ENCODE results near the gene RAB40B.

The RAB40B gene

GRCh38 chr17:82648742-82649331, 49.7 kb downstream of the RAB40B start:
- DNase-seq (ENCODE audit: low read depth) = no peak

GRCh38 chr17:82648165-82648668, 50.3 kb downstream of the RAB40B start, which contains the start of gene WDR45B:
TSS of gene WDR45B (minus strand) at chr17:82648444. CDS start at chr17:82648340, 104 bp downstream.
- peak; percentile 84 for DNase-seq (ENCODE audit: low read depth)

- peak; percentile 24 for DNase-seq (ENCODE audit: low read depth)
Measured at GRCh38 chr17:82647593-82648164, 50.8 kb downstream of the RAB40B start.

GRCh38 chr17:82645516-82645915, 53.0 kb downstream of the RAB40B start:
- no peak for DNase-seq (ENCODE audit: low read depth)

- DNase-seq (ENCODE audit: low read depth) = no peak
Measured at GRCh38 chr17:82644148-82644547, 54.4 kb downstream of the RAB40B start.

- no peak for DNase-seq (ENCODE audit: low read depth)
Measured at GRCh38 chr17:82642022-82642421, 56.5 kb downstream of the RAB40B start.

- no peak for DNase-seq (ENCODE audit: low read depth)
Measured at GRCh38 chr17:82640036-82640435, 58.5 kb downstream of the RAB40B start.

GRCh38 chr17:82639628-82640027, 58.9 kb downstream of the RAB40B start:
- no peak for DNase-seq (ENCODE audit: low read depth)

GRCh38 chr17:82638183-82638773, 60.2 kb downstream of the RAB40B start:
- DNase-seq (ENCODE audit: low read depth) = no peak

- no peak for DNase-seq (ENCODE audit: low read depth)
Measured at GRCh38 chr17:82636626-82637598, 61.6 kb downstream of the RAB40B start.

GRCh38 chr17:82633343-82633742, 65.2 kb downstream of the RAB40B start:
- no peak for DNase-seq (ENCODE audit: low read depth)

GRCh38 chr17:82632451-82632850, 66.0 kb downstream of the RAB40B start:
- DNase-seq (ENCODE audit: low read depth) = no peak

- no peak for DNase-seq (ENCODE audit: low read depth)
Measured at GRCh38 chr17:82631544-82631943, 67.0 kb downstream of the RAB40B start.

GRCh38 chr17:82630212-82630611, 68.3 kb downstream of the RAB40B start:
- DNase-seq (ENCODE audit: low read depth) = no peak

GRCh38 chr17:82629748-82630147, 68.8 kb downstream of the RAB40B start:
- no peak for DNase-seq (ENCODE audit: low read depth)

GRCh38 chr17:82627405-82627804, 71.1 kb downstream of the RAB40B start:
- no peak for DNase-seq (ENCODE audit: low read depth)

GRCh38 chr17:82623707-82624106, 74.8 kb downstream of the RAB40B start:
- DNase-seq (ENCODE audit: low read depth) = no peak

- no peak for DNase-seq (ENCODE audit: low read depth)
Measured at GRCh38 chr17:82619641-82620040, 78.9 kb downstream of the RAB40B start.

- DNase-seq (ENCODE audit: low read depth) = no peak
Measured at GRCh38 chr17:82619211-82619610, 79.3 kb downstream of the RAB40B start.

- DNase-seq (ENCODE audit: low read depth) = no peak
Measured at GRCh38 chr17:82616021-82616711, 82.3 kb downstream of the RAB40B start.
